SJCRH30 (cell line): ENCODE results near the gene UBQLNL. TPM values are rescaled to one million over a fixed set of nuclear protein-coding genes. Genes with fewer than 3 reads are reported as not detected.

Source experiments
- DNase-seq, 2 experiments: peaks; one replicate each; pipeline ENCODE4 v3.0.0-alpha.2; 2015 to 2020
- H3K27ac ChIP-seq: fragments of 250-450 bp; sonication (Bioruptor Pico); 2 replicates; pipeline ENCODE4 v1.5.1; 2020; ENCODE audit warnings: mild to moderate bottlenecking, moderate library complexity
- H3K27me3 ChIP-seq: fragments of 250-450 bp; sonication (Bioruptor Pico); 2 replicates; pipeline ENCODE4 v1.5.1; 2020; ENCODE audit warnings: mild to moderate bottlenecking, moderate library complexity
- H3K36me3 ChIP-seq: fragments of 250-450 bp; sonication (Bioruptor Pico); 2 replicates; pipeline ENCODE4 v1.5.1; 2020; ENCODE audit warnings: mild to moderate bottlenecking, moderate library complexity
- H3K4me1 ChIP-seq: fragments of 250-450 bp; sonication (Bioruptor Pico); 2 replicates; pipeline ENCODE4 v1.5.1; 2020; ENCODE audit warnings: mild to moderate bottlenecking, moderate library complexity
- H3K4me3 ChIP-seq: fragments of 250-450 bp; sonication (Bioruptor Pico); 2 replicates; pipeline ENCODE4 v1.5.1; 2020; ENCODE audit warnings: mild to moderate bottlenecking, moderate library complexity
- H3K9me3 ChIP-seq: fragments of 250-450 bp; sonication (Bioruptor Pico); replicated peaks from 2 replicates; pipeline ENCODE4 v1.5.1; 2020; ENCODE audit warnings: mild to moderate bottlenecking, moderate library complexity
- total RNA-seq: library from RNA; depleted of rRNA; stranded (reverse); fragments of >200 nt; shearing (Covaris generic); gene quantifications from 2 replicates; pipeline ENCODE4 v1.2.3, GENCODE V29; 2014; rRNA removed

The UBQLNL gene
- total RNA-seq = not detected in 2 replicates

GRCh38 chr11:5516599-5516998 lies at the start of gene UBQLNL:
TSS of gene UBQLNL (minus strand) at chr11:5516699. CDS start at chr11:5516441, 258 bp downstream.
- no peaks in the 10 kb centered on the region for H3K36me3 ChIP-seq
- no peak within 1 kb of the TSS for H3K27ac ChIP-seq
- no peak for DNase-seq

GRCh38 chr11:5564259-5565019 lies 47.9 kb upstream of the UBQLNL start:
- Histone ChIP-seq H3K4me1 (no peaks in the 10 kb centered on the region), H3K9me3 (no peaks in the 10 kb centered on the region), H3K4me3 (no peak overlapping the region), H3K27me3 (no peaks in the 10 kb centered on the region), H3K36me3 (no peaks in the 10 kb centered on the region), H3K27ac (no peak overlapping the region)
- no peak for DNase-seq

More at GRCh38 chr11:5516599-5516998, at the start of gene UBQLNL:
- H3K9me3 ChIP-seq = no peaks in the 10 kb centered on the region
- H3K4me1 ChIP-seq = no peaks in the 10 kb centered on the region
- H3K27me3 ChIP-seq = no peaks in the 10 kb centered on the region
- H3K4me3 ChIP-seq = no peak within 1 kb of the TSS

- Histone ChIP-seq H3K27ac (no peak overlapping the region), H3K27me3 (no peaks in the 10 kb centered on the region), H3K9me3 (no peaks in the 10 kb centered on the region), H3K4me1 (no peaks in the 10 kb centered on the region), H3K36me3 (no peaks in the 10 kb centered on the region), H3K4me3 (no peak overlapping the region)
- no peak for DNase-seq
These were observed 41.3 kb upstream of the UBQLNL start for GRCh38 chr11:5557751-5558150.

GRCh38 chr11:5556596-5557188 lies 40.2 kb upstream of the UBQLNL start:
- no peak overlapping the region for H3K27ac ChIP-seq
- H3K36me3 ChIP-seq = no peaks in the 10 kb centered on the region
- H3K4me1 ChIP-seq = no peaks in the 10 kb centered on the region
- H3K27me3 ChIP-seq = no peaks in the 10 kb centered on the region
- no peak for DNase-seq
- no peaks in the 10 kb centered on the region for H3K9me3 ChIP-seq
- H3K4me3 ChIP-seq = no peak overlapping the region

GRCh38 chr11:5553343-5553742 lies 36.8 kb upstream of the UBQLNL start:
- Histone ChIP-seq H3K9me3 (no peaks in the 10 kb centered on the region), H3K4me1 (no peaks in the 10 kb centered on the region), H3K27ac (no peak overlapping the region), H3K4me3 (no peak overlapping the region), H3K36me3 (no peaks in the 10 kb centered on the region), H3K27me3 (no peaks in the 10 kb centered on the region)
- no peak for DNase-seq

- no peak for DNase-seq
These were observed 34.1 kb upstream of the UBQLNL start for GRCh38 chr11:5550440-5551095.

GRCh38 chr11:5548440-5548839 lies 31.9 kb upstream of the UBQLNL start, which contains the start of gene OR52H1:
TSS of gene OR52H1 (minus strand) at chr11:5548540. CDS start at chr11:5545505, 3,035 bp downstream.
- Histone ChIP-seq H3K27ac (no peak within 1 kb of the TSS), H3K27me3 (no peaks in the 10 kb centered on the region), H3K36me3 (no peaks in the 10 kb centered on the region), H3K4me3 (no peak within 1 kb of the TSS), H3K4me1 (no peaks in the 10 kb centered on the region), H3K9me3 (no peaks in the 10 kb centered on the region)
- DNase-seq = no peak

More at GRCh38 chr11:5550440-5551095, 34.1 kb upstream of the UBQLNL start:
- Histone ChIP-seq H3K27ac (no peak overlapping the region), H3K9me3 (no peaks in the 10 kb centered on the region), H3K4me1 (no peaks in the 10 kb centered on the region), H3K4me3 (no peak overlapping the region), H3K36me3 (no peaks in the 10 kb centered on the region), H3K27me3 (no peaks in the 10 kb centered on the region)

GRCh38 chr11:5547982-5548381 lies 31.5 kb upstream of the UBQLNL start:
- Histone ChIP-seq H3K9me3 (no peaks in the 10 kb centered on the region), H3K27ac (no peak overlapping the region), H3K4me1 (no peaks in the 10 kb centered on the region), H3K36me3 (no peaks in the 10 kb centered on the region), H3K4me3 (no peak overlapping the region), H3K27me3 (no peaks in the 10 kb centered on the region)
- no peak for DNase-seq

- no peaks in the 10 kb centered on the region for H3K36me3 ChIP-seq
- no peaks in the 10 kb centered on the region for H3K4me1 ChIP-seq
- no peak for DNase-seq
- no peaks in the 10 kb centered on the region for H3K9me3 ChIP-seq
- H3K27me3 ChIP-seq = no peaks in the 10 kb centered on the region
- no peak overlapping the region for H3K27ac ChIP-seq
- H3K4me3 ChIP-seq = no peak overlapping the region
These were observed 30.0 kb upstream of the UBQLNL start for GRCh38 chr11:5546457-5546856.

GRCh38 chr11:5541427-5541826 lies 24.9 kb upstream of the UBQLNL start:
- Histone ChIP-seq H3K4me3 (no peak overlapping the region), H3K9me3 (no peaks in the 10 kb centered on the region), H3K27ac (no peak overlapping the region), H3K27me3 (no peaks in the 10 kb centered on the region), H3K4me1 (no peaks in the 10 kb centered on the region), H3K36me3 (no peaks in the 10 kb centered on the region)
- DNase-seq = no peak

- no peaks in the 10 kb centered on the region for H3K9me3 ChIP-seq
- no peaks in the 10 kb centered on the region for H3K36me3 ChIP-seq
- H3K27me3 ChIP-seq = no peaks in the 10 kb centered on the region
- no peak for DNase-seq
- no peak overlapping the region for H3K4me3 ChIP-seq
- no peaks in the 10 kb centered on the region for H3K4me1 ChIP-seq
- H3K27ac ChIP-seq = no peak overlapping the region
These were observed 20.0 kb upstream of the UBQLNL start for GRCh38 chr11:5536482-5536881.

- Histone ChIP-seq H3K27ac (no peak overlapping the region), H3K27me3 (no peaks in the 10 kb centered on the region), H3K9me3 (no peaks in the 10 kb centered on the region), H3K36me3 (no peaks in the 10 kb centered on the region), H3K4me1 (no peaks in the 10 kb centered on the region), H3K4me3 (no peak overlapping the region)
- no peak for DNase-seq
These were observed 17.5 kb upstream of the UBQLNL start for GRCh38 chr11:5534046-5534445.

GRCh38 chr11:5531053-5531831 lies 14.7 kb upstream of the UBQLNL start:
- H3K9me3 ChIP-seq = no peaks in the 10 kb centered on the region
- no peaks in the 10 kb centered on the region for H3K36me3 ChIP-seq
- no peak overlapping the region for H3K27ac ChIP-seq
- H3K4me1 ChIP-seq = no peaks in the 10 kb centered on the region
- DNase-seq = no peak
- H3K27me3 ChIP-seq = no peaks in the 10 kb centered on the region
- no peak overlapping the region for H3K4me3 ChIP-seq

- Histone ChIP-seq H3K9me3 (no peaks in the 10 kb centered on the region), H3K4me3 (no peak overlapping the region), H3K27me3 (no peaks in the 10 kb centered on the region), H3K27ac (no peak overlapping the region), H3K36me3 (no peaks in the 10 kb centered on the region), H3K4me1 (no peaks in the 10 kb centered on the region)
- no peak for DNase-seq
These were observed 12.0 kb upstream of the UBQLNL start for GRCh38 chr11:5528495-5528894.

GRCh38 chr11:5527716-5528115 lies 11.2 kb upstream of the UBQLNL start:
- Histone ChIP-seq H3K36me3 (no peaks in the 10 kb centered on the region), H3K27me3 (no peaks in the 10 kb centered on the region), H3K4me1 (no peaks in the 10 kb centered on the region), H3K9me3 (no peaks in the 10 kb centered on the region), H3K27ac (no peak overlapping the region), H3K4me3 (no peak overlapping the region)
- DNase-seq = no peak
